ENCODE results near the gene SAV1.
A peak's percentile ranks its signal among the peaks of the same experiment; 100 is the strongest.
"Not testable (repeated sequence)": the region's sequence is repeated elsewhere in the genome, so short reads cannot be mapped to it uniquely, and the experiment has no call there.

SAV1 gene

DNA sequence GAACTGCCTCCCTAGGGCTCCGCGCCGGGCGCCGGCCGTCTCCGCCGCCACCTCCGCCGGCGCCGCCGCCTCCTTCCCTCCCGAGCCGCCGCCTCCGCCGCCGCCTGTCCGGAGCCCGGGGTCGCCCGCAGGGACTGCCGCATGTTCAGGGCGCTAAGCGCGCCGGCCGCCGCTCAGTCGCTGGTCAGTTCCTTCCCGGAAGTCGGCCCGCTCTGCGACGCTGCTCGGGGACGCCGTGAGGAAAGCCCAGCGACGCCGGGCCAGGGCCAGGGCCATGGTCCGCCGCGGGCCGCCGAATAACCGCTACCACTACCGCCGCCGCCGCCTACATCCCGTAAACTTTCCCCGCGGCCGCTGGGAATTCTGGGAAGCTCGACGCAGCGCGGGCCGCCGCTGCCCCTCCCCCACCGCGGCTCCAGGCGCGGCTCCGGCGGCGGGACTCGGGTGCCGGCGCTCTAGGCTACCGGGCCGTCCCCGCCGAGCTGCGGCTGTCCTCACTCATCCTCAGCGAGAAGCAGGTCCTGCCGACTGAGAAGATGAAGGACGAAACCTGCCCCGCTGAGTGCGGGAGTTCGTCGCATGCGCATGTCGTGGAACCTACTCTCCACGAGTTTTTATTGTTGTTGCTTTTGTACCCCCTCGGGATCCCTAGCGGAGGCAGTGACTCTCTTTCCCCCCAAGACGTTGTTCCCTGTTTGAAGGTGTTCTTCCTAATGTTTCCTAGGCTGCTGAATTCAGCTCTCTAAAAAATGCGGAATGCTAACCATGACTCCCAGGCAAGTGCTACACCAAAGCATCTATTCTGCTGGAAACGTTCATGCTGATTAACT lies at the start of gene SAV1:
Gene SAV1 (minus strand): TSS at position 311 of the 830 bp plus-strand sequence. CDS start 339 bp downstream, outside the sequence.
- peak; percentile 52 for DNase-seq

DNA sequence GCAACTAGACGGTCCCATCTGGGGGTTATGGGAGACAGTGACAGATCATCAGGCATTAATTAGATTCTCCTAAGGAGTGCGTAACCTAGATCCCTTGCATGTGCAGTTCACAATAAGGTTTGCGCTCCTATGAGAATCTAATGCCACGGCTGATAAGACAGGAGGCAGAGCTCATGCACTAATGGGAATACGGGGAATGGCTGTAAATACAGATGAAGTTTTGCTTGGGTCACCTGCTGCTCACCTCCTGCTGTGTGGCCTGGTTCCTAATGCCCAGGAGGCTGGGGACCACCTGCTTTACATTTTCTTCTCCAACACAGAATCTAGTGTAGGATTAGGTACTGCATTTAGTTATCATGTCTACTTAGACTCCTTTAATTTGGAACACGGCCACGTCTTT lies 49.7 kb upstream of the SAV1 start:
- DNase-seq = no peak

DNA sequence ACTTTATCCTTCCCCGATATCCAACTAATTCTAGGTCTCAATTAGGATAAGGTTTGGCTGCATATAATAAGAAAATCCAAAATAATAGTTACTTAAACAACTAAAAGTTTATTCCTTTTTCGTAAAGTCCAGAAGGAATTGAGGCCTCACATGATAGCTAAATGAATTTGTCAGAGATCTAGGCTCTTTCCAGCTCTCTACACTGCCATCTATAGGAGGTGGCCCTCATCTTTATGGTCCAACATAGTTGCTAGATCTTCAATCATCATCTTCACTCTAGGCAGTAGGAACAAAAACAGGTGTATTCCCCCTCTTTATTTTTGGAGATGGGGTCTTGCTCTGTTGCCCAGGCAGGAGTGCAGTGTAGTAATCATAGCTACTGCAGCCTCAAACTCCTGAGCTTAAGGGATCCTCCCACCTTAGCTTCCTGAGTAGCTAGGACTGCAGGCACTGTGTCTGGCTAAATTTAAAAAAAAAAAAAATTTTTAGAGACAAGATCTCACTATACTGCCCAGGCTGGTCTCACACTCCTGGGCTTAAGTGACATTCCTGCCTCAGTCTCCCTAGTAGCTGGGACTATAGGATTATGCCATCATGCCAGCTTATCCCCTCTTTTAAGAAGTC lies 46.5 kb upstream of the SAV1 start:
- DNase-seq = peak; percentile 27

- no peak for DNase-seq
Observed at GRCh38 chr14:50711043-50711442, 42.9 kb upstream of the SAV1 start.

GRCh38 chr14:50705026-50705593 lies 37.0 kb upstream of the SAV1 start:
- DNase-seq = no peak

DNA sequence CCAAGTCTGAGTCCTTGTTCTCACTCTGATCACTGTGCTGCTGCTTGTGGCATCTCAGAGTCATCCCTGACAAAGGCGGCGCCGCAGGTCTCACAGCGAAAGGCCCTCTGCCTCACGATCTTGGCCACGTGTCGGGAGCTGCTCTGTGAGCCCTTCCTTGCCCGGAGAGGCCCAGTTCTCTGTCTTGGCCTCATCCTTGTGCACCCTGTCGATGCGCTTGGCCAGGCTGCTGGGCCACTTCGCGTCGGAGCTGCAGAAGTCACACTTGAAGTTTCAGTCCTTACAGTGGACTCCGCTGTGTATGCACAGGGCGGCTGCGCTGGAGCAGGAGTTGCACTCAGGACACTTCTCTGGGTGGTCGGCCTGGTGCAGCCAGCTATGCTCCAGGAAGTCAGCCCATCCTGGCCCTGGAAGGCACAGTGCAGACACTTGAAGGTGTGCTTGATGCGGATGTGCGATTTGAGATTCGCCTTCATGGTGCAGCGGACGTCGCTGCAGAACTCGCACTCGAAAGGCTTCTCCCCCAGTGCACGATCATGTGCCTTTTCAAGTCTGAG lies 36.4 kb upstream of the SAV1 start:
- DNase-seq = no peak

- no peak for DNase-seq
Observed at GRCh38 chr14:50697659-50698290, 29.7 kb upstream of the SAV1 start.

DNA sequence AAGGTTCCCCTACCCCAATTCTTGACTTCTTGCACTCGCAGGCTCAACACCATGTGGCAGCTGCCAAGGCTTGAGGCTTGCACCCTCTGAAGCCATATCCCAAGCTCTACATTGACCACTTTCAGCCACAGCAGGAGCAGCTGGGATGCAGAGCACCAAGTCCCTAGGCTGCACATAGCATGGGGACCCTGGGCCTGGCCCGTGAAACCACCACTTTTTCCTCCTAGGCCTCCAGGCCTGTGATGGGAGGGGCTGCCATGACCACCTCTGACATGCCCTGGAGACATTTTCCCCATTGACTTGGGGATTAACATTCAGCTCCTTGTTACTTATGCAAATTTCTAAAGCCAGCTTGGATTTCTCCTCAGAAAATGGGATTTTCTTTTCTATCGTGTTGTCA lies 26.2 kb upstream of the SAV1 start:
- DNase-seq = not testable (repeated sequence)

DNA sequence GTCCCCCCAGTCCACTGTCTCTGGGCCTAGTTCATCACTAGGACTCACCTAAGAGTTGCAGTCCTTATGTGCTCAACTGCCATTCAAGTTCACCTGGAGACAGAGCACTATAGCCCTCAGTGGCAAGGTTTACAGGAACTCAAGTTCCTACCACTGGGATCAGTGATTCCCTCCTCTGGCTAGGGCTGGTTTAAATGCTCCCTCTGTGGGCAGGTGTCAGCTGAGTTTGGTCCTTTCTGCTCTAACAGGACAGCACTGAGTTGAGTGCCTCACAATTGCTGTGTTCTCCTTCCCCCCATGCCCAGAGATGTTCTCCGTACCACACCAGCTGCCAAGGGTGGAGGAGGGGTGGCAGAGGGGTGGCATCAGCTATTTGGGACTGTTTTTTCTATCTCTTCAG lies 20.8 kb upstream of the SAV1 start:
- DNase-seq = no peak

- DNase-seq = no peak
Observed at GRCh38 chr14:50679674-50680073, 11.6 kb upstream of the SAV1 start.

DNA sequence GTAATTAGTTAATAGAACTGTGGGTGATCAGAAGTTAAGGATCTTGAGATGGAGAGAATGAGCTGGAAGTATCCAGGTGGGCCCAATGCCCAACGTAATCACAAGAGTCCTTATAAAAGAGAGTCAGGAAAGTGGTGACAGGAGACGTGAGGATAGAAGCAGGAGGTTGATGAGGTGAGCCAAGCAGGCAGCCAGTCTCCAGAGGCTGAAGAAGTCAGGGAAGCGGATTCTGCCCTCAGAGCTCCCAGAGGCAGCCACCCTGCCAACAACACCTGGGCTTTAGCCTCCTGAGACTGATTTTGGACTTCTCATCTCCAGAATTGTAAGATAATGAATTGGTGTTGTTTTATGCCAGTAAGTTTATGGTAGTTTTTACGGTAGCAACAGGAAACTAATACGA lies 10.1 kb upstream of the SAV1 start:
- no peak for DNase-seq

DNA sequence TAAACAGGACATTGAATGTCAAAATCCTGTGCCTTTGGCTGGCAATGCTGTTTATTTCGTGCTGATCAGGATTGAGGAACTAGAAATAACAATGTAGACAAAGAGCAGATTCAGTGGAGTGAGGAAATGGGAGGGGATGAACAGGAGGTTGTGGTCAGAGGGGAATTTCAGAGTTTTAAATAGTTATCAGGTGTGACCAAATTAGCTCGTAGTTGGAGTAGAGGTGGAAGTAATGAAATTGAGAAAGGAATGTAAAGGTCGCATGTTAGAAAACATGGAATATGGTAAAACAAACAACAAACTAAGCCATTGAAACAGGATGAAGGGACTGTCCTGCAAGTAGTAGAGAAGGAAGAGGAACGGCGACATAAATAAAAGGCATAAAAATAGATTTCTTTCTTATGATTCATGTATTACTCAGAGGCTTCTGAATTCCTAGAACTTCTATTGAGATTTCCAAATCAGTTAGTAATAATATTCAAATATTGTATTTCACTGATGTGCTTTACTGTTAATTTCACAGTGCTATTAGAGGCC lies 9.5 kb upstream of the SAV1 start:
- no peak for DNase-seq

DNA sequence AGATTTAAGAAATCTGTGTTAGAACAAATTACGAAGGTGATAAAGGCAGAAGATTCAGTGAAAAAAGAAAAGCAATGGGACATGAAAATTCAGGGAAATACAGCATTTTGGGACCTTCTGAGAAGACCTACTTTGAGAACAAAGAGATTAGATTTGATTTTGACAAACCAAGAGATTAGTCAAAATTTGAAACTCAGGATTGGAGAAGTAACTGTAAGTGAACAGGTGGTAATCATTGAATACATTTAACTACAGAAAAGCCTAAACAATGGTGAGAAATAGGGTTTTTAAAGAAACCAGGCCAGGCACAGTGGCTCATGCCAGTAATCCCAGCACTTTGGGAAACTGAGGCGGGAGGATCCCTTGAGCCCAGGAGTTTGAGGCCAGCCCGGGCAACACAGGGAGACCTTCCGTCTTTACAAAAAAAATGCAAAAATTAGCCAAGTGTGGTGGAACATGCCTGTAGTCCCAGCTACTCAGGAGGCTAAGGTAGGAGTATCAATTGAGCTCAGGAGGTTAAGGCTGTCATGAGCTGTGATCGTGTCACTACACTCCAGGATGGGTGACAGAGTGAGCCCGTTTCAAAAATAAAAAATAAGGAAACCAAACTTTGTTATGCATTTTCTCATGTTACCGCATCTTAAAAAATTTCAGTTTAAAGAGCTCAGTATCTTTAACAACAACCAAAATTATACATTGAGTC lies 8.9 kb upstream of the SAV1 start:
- no peak for DNase-seq

DNA sequence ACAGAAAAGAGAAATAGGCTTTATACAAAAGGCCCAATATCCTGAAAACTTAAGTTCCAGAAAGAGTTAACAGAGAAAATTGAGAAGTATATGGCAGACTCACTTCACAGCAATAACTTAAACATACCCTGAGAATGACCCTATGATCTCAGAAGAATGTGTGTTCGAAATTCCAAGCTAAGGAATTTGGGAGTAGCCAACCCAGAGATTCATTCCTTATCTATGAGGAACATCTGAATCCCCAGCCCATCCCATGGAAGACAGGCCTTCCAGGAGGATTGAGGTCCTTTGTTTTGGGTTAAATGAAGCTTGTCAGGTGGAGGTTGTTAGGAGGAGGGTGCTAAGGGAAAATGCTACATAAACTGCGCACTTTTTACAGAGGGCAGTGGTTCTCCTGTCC lies 7.5 kb upstream of the SAV1 start:
- no peak for DNase-seq

DNA sequence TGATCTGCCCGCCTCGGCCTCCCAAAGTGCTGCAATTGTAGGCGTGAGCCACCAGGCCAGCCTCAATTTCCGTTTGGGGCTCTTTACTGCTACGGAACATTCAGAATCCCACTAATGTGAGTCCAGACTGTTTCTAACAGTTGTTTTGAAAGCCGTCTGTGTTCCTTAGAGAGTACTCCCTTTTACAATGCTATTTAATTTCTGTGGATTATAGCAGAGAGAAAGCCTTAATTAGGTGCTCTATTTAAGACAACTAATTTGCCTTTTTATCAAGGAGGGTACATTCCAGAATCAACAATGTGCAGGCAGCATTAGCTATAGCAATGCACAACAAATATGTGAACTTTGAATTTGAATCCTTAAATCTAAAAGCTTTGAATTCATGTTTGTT lies 2.8 kb upstream of the SAV1 start:
- DNase-seq = no peak

DNA sequence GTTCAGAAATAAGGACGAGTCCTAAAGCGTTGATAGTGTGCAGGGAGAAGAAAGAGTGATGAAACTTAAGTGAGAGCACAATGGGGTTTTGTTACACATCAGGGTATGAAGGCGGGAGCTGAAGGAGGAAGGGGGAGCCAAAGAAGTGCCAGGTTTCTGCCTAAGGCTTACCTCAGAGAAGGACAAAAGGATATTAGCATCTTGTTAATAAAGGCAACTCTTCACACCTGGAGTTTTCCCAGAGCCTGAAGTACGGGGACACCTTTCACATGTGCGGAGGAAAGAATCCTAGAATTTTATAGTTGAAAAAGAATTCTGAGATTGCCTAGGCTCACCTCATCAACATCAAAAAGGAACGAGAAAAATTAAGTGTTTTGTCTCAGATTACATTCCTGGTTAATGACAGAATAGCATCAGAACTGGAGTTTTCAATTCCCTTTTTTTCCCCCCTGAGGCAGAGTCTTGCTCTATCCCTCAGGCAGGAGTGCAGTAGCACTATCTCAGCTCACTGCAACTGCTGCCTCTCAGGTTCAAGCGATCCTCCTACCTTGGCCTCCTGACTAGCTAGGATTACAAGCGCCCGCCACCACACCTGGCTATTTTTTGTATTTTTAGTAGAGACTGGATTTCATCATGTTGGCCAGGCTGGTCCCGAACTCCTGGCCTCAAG lies 2.2 kb upstream of the SAV1 start:
- DNase-seq = no peak

- DNase-seq = no peak
Observed at GRCh38 chr14:50669441-50669986, 1.4 kb upstream of the SAV1 start.

GRCh38 chr14:50668826-50669143 lies 679 bp upstream of the SAV1 start:
- no peak for DNase-seq

GRCh38 chr14:50667684-50667995 lies 466 bp downstream of the SAV1 start:
- peak; percentile 37 for DNase-seq

- DNase-seq = peak; percentile 21
Observed at GRCh38 chr14:50666772-50667683, 1.1 kb downstream of the SAV1 start.

GRCh38 chr14:50665300-50665699 lies 2.8 kb downstream of the SAV1 start:
- not testable (repeated sequence) for DNase-seq

All from CD4-positive, alpha-beta T cell treated with Interleukin-12 subunit alpha and Interleukin-12 subunit beta, for 1 hour (primary cell).